ENCODE measurements around the gene ZNF93.
"Not testable (repeated sequence)": the region's sequence is repeated elsewhere in the genome, so short reads cannot be mapped to it uniquely, and the experiment has no call there.

Gene ZNF93

DNA sequence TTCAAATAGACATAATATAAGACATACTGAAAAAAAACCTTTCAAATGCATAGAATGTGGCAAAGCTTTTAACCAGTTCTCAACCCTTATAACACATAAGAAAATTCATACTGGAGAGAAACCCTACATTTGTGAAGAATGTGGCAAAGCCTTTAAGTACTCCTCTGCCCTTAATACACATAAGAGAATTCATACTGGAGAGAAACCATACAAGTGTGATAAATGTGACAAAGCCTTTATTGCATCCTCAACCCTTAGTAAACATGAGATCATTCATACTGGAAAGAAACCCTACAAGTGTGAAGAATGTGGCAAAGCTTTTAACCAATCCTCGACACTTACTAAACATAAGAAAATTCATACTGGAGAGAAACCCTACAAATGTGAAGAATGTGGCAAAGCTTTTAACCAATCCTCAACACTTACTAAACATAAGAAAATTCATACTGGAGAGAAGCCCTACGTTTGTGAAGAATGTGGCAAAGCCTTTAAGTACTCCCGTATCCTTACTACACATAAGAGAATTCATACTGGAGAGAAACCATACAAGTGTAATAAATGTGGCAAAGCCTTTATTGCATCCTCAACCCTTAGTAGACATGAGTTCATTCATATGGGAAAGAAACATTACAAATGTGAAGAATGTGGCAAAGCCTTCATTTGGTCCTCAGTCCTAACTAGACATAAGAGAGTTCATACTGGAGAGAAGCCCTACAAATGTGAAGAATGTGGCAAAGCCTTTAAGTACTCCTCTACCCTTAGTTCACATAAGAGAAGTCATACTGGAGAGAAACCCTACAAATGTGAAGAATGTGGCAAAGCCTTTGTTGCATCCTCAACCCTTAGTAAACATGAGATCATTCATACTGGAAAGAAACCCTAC, 32.9 kb downstream of the ZNF93 start:
- DNase-seq (ENCODE audit: extremely low read depth in 1 of 2, low read depth in 1 of 2), result not testable (repeated sequence)

DNA sequence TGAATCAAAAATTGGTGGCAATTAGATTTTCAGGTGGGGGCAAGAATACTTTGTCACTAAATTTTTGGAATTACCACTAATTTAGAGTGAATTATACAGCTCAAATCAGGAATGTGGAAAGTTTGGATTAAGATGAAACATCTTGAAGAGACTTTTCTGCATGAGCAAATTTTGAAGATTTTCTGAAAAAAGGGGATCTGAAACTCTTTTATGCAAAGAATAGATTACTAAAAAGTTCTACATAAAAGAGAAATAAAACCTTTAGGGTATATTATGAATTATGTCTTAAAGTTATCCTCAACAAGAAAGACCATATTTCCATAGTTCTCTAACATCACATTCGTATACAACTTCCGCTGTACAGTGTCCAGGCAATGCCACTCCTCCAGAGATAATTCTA, 36.7 kb downstream of the ZNF93 start:
- no peak for DNase-seq (ENCODE audit: extremely low read depth in 1 of 2, low read depth in 1 of 2)

DNA sequence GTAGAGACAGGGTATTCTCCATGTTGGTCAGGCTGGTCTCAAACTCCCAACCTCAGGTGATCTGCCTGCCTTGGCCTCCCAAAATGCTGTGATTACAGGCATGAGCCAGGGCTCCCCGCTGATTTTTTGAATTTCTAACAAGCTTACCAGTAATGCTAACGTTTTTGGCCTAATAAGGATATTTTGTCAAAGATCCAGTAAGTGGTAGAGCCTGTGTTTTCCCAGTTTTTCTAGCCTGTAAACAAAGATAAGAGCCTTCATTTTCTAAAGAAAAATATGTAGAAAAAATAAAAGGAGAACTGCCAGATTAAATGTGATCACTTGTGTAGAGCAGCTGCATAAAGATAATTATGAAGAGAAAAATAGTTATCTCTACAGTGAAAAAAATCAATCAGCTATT, 37.7 kb downstream of the ZNF93 start:
- DNase-seq (ENCODE audit: extremely low read depth in 1 of 2, low read depth in 1 of 2), result no peak

DNA sequence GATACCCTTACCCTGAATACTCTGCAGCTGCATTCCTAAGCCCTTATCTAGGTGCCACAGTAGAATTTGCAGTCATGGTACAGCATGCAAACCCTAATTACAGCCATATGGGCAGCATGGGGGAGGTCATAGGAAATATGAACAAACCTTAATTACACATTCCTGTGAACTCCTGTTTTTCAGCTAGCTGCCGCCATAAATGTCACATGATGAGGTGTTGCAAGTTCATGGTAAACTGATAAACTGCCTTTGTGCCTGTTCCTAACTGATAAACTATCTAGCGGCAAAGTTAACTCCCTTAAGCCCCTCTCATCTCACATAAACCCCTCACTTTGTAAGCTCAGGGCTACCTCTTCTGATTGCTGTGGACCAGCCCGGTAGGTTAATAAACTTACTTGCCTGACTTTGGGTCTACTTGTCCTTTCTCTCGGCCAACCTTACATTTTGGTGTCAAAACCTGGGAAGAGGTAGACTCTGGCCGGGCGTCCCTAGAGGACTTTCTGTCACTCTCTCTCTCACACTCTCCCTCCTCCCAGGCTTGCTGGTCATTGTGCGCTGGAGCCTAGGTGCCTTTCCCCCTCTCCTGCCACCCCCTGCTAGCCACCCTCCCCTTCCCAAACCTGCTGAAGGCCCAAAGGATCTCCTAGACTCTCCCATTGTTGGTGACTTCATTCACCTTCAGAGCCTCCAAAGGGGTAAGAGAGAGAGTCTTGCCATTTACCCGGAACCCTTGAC, 43.3 kb downstream of the ZNF93 start:
- no peak for DNase-seq (ENCODE audit: extremely low read depth in 1 of 2, low read depth in 1 of 2)

DNA sequence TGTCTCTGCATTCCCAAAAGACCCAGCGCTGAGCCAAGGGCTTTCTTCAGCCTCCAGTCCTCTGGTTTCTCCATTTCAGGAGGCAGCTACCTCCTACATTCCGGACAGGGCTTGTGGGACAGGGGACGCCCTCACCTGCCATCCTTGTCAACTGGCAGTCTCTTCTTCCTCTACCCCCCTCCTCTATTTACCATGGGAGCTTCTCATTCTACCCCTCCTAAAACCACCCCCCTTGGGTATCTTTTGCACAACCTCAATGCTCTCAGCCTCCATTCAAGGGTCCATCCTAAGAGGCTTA, 43.8 kb downstream of the ZNF93 start:
- DNase-seq (ENCODE audit: extremely low read depth in 1 of 2, low read depth in 1 of 2), result no peak

DNA sequence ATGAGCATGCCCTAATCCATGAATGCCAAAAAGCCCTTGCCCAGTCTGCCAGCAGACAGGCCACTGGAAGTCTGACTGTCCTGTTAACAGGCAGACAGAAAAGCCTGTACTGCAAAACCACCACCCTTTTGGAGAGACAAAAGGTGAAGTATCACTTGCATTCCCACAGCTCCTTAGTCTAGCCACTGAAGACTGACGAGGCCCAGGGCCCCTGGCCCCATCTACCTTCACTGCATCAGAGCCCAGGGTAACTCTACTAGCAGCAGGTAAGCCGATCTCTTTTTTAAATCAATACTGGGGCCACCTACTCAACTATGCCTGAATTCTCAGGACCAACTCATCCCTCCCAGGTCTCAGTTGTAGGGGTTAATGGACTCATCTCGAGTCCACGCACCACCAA, 45.5 kb downstream of the ZNF93 start:
- no peak for DNase-seq (ENCODE audit: extremely low read depth in 1 of 2, low read depth in 1 of 2)

DNA sequence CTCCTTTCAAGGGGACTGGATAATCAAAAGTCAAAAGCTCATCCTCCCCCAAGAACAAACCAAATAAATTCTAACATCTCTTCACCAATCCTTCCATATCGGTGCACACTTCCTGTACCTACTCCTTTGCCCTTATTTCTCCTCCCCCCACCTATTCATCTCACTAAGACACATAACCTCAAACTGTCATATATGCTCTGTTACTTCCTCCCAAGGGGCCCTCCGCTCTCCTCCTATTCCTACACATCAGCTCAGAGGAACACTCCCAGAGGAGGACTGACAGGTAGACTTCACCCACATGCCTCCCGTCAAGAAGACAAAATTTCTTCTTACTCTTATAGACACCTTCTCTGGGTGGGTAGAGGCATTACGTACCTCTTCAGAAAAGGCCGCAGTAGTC, 48.1 kb downstream of the ZNF93 start:
- no peak for DNase-seq (ENCODE audit: extremely low read depth in 1 of 2, low read depth in 1 of 2)

DNA sequence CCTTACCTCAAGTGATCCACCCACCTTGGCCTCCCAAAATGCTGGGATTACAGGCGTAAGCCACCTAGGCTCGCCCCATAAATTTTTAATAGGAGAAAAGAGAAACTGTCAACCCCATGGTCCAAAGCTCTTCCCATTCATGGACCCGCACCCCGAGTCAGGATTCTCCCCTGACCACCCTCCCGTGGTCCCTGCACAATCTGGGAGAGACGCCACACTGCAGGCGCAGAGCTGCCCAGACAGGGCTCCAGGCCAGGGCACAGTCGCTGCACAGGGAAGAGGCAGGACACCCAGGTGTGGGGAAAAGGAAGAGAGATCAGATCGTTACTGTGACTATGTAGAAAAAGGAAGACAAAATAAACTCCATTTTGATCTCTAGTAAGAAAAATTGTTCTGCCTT, 54.5 kb downstream of the ZNF93 start:
- no peak for DNase-seq (ENCODE audit: extremely low read depth in 1 of 2, low read depth in 1 of 2)

DNA sequence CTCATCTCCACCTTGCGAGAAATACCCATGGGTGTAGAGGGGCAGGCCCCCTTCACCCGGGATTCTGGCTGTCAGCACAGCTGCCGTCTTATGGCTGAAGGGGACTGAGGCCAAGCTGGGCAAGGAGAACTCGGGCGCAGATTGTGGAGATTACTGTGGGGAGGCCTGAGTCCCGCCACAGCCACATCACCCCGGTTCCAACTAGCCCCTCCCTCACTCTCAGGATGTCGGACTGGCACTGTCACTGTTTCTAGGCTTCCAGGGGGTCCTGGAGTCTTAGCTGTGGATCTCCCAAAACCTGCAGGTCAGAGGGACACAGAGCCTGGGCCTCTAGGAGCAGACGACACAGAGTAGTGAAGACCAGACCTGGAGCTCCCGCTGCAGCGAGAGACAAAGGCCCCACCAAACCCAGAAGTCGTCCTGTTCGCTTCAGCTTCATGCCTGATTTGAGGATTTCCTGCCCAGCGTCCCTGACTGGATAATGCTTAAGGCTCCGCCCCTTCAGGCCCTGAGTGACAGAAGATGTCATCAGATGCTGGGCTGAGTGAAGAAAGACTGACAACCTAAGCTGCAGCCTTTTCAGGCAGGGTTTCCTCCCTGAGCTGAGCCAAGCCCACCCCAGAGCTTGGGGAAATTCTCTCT, 55.8 kb downstream of the ZNF93 start:
- no peak for DNase-seq (ENCODE audit: extremely low read depth in 1 of 2, low read depth in 1 of 2)

DNA sequence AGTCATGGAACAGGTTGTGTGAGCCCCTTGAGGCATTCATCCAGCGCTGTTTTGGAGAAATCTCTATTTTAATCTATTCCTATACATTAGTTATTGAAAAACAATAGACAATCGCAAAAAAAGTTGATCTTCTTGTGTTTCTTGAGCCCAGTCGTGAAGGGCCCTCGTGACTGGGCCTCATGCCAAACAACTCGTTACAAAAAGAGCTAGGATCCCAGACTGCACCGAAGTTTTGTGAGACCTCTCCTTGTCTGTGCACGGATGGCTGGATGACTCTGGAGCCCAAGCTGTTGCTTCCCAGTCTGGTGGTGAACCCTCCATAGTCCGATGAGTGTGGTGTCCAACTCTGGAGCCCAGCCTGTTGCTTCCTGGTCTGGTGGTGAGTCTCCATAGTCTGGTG, 57.0 kb downstream of the ZNF93 start:
- DNase-seq (ENCODE audit: extremely low read depth in 1 of 2, low read depth in 1 of 2), result not testable (repeated sequence)

DNA sequence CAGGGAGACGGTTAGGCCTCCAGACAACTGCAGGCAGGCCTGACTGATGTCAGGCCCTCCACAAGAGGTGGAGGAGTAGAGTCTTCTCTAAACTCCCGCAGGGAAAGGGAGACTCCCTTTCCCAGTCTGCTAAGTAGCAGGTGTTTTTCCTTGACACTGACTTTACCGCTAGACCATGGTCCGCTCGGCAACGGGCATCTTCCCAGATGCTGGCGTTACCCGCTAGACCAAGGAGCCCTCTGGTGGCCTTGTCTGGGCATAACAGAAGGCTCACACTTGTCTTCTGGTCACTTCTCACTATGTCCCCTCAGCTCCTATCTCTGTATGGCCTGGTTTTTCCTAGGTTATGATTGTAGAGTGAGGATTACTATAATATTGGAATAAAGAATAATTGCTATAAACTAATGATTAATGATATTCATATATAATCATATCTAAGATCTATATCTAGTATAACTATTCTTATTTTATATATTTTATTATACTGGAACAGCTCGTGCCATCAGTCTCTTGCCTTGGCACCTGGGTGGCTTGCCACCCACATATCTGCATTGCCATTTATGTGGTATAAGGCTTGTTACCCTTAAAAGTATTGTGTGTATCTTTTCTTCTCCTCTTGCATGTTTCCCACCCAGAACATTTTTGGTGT, 58.5 kb downstream of the ZNF93 start:
- DNase-seq (ENCODE audit: extremely low read depth in 1 of 2, low read depth in 1 of 2), result peak; percentile 29 to 33

DNA sequence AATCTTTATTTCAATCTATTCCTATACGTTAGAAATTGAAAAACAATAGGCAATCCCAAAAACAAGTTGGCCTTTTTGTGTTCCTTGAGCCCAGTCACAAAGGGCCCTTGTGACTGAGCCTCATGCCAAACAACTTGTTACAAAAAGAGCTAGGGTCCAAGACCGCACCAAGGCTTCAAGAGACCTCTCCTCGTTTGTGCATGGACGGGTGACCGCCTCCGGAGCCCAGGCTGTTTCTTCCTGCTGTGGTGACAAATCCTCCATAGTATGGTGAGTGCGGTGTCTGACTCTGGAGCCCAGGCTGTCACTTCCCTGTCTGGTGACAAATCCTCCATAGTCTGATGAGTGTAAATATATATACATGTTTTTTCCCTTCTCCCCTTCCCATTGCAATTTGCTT, 63.7 kb downstream of the ZNF93 start:
- DNase-seq (ENCODE audit: extremely low read depth in 1 of 2, low read depth in 1 of 2), result no peak

DNA sequence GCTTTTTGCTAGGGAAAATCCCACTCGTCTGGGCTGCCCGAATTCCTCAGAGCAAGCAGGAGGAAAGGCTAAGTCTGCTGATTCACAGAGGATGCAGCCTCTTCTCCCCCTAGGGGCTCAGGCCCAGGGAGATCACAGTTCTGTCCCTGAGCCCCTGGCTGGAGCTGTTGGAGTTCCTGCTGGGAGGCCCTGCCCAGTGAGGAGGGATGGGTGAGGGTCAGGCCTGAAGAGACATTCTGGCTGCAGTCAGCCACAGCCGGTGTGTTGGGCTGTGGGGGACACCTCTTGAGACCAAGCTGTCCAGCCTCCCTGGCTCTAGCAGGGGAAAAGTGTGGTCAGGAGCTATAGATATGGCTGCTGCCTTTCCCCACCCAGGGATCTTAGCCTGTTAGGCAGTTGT, 65.4 kb downstream of the ZNF93 start:
- not testable (repeated sequence) for DNase-seq (ENCODE audit: extremely low read depth in 1 of 2, low read depth in 1 of 2)

DNA sequence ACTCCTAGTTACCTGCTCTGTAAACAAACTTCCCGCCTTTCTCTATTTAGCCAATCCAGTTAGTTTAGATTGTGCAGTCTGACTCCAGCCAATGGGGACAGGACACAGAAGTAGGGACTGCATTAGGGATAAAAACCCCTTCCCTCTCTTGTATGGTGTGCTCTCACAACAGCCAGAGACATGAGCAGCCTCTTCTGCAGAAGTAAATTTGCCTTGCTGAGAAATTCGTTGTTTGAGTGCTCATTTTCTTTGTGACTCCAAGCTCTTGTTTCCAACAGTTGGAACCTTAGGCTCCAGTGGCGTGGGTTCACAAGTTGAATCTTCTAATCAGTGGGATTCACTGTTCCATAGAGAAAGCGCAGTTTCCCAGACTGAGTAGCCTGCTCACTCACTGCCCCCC, 66.1 kb downstream of the ZNF93 start:
- no peak for DNase-seq (ENCODE audit: extremely low read depth in 1 of 2, low read depth in 1 of 2)
